ENCODE measurements around the gene KAZALD1. TPM values are rescaled to one million over a fixed set of nuclear protein-coding genes. Genes with fewer than 3 reads are reported as not detected.

Gene KAZALD1
- total RNA-seq, 1 donor from 2014 or later = 0.41 TPM

DNA sequence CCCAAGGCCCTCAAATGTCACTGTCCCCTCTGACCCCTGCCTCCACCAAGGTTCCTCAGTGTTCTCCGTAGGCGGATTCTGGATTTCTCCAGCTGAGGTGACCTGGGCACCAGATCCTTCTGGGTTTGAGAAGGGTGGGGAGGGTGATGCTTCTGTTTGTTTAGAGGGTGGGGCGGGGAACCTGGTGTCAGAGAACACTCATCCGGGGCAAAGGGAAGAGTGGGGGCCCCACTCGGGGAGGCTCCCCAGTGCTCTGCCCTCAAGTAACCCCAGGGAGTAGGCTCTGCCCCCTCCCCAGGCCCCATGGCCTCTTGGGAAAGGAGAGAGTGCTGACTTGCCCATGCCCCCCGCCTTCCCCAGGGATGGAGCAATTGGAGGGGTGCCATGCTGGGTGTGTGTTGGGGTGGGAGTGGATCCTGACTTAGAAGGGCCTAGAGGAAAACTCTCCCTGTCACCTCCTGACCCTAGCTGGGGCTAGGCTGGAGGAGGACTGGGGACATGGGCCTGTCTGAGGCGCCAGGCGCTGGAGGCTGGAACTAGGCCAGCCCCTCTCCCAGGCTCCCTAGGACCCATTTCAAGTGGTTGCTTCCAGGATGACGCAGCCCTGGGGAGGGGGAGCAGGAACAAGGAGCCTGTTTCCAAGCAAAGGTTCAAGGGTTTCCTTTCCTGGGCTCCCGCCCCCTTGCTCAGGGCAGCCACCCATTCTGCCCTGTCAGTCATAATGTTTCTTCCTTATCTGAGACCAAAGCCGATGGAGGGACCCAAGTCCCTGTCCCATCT is 27.9 kb downstream of the KAZALD1 start:
- FAIRE-seq (no peak), DNase-seq (ENCODE audit: low spot score in 2 of 2) (no peak)

DNA sequence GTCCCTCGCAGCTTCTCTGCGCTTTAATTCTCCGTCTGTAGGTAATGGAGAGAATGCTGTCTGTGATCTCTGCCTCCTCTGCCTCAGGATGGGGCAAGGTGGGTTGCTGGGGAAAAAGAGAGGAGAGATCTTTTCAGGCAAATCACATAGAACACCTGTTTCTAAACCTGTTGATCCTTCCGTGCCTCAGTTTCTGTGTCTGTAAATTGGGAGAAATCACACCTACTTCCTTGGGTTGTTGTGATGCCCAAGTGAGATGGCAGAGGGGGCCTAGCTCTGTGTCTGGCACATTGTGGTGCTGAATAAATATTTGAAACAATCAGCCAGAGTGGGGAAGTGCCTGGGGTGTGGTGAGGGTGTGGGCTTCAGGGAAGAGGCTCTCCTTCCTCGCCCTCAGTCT is 28.8 kb downstream of the KAZALD1 start:
- FAIRE-seq (no peak), DNase-seq (ENCODE audit: low spot score in 2 of 2) (no peak)

GRCh38 chr10:101091546-101092290 is 29.9 kb downstream of the KAZALD1 start:
- DNase-seq (ENCODE audit: low spot score in 2 of 2) (no peak), FAIRE-seq (no peak)

- FAIRE-seq = no peak
- no peak for DNase-seq (ENCODE audit: low spot score in 2 of 2)
Observed at GRCh38 chr10:101092881-101093354, 31.1 kb downstream of the KAZALD1 start.

GRCh38 chr10:101094121-101094879 is 32.5 kb downstream of the KAZALD1 start:
- FAIRE-seq = no peak
- no peak for DNase-seq (ENCODE audit: low spot score in 2 of 2)

- FAIRE-seq (no peak), DNase-seq (ENCODE audit: low spot score in 2 of 2) (no peak)
Observed at GRCh38 chr10:101095004-101095403, 33.2 kb downstream of the KAZALD1 start.

DNA sequence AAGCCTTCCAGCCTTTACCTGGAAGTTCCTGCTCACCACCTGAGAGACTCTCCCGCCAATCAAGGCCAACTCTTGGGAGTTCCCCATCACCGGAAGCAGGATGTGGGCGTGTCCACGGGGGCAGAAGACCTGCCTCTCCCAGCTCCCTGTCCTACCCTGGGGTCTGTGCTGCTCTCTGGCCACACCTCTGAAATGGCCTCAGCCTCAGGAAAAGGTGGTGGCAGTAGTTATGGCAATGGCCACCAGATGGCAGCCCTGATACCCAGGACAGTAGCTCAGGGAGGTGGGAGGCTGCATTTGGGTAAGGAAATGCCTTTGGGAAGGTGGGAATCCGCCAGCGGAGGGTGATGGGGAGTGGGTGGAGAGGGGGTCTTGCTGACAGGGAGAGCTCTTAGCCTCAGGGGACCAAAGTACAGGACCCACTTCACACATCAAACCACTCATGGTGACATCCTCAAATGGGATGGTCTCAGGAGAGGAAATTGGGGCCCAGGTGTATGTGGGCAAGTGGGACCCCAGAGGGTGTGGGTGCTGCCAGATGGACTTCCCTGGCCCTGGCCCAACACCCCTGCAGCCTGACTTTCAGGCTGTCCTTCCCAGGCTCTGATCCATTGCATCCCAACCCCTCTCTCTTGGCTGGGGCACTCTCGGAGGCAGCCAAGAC is 33.9 kb downstream of the KAZALD1 start:
- no peak for FAIRE-seq
- DNase-seq (ENCODE audit: low spot score in 2 of 2) = peak in 1 of 2 donors; percentile 49

DNA sequence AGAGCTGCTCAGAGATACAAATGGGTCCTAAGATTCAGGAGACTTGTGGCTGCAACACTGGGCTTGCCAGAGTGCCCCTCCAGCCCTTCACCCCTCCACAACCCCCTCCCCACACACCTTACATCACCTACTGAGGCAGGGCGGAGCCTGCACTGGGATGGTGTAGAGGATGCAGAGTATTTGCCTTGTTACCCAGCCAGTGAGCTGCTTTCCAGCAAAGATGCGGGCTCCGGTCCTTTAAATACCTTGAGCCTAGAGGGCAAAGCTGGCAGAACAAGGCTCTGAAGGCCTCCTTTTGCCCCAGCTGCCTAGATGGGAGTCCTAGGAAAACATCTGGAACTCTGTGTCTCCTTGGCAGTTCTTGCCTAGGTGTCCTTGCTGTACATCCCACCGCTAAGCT is 34.6 kb downstream of the KAZALD1 start:
- FAIRE-seq (no peak), DNase-seq (ENCODE audit: low spot score in 2 of 2) (no peak)

DNA sequence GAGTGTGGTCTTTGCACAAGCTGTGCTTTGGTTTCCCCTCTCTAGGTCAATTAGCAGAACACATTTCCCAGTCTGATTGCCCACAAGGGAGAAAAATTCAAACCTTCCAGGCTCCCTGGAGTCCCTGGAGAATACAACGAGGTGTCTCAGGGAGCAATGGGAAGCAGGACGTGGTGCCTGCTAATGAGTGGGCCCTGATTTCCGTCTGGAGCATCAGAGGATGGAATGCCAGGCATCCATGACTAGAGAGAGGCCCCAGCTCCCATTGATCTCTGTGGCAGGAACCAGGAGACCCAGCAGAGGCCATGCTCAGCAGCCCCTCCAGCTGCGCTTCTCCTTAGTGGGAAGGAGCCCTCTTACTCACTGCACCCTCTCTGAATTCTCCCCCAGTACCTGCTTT is 36.1 kb downstream of the KAZALD1 start:
- DNase-seq (ENCODE audit: low spot score in 2 of 2) = no peak
- FAIRE-seq = no peak

GRCh38 chr10:101099901-101100300 is 38.1 kb downstream of the KAZALD1 start:
- FAIRE-seq (no peak), DNase-seq (ENCODE audit: low spot score in 2 of 2) (no peak)

DNA sequence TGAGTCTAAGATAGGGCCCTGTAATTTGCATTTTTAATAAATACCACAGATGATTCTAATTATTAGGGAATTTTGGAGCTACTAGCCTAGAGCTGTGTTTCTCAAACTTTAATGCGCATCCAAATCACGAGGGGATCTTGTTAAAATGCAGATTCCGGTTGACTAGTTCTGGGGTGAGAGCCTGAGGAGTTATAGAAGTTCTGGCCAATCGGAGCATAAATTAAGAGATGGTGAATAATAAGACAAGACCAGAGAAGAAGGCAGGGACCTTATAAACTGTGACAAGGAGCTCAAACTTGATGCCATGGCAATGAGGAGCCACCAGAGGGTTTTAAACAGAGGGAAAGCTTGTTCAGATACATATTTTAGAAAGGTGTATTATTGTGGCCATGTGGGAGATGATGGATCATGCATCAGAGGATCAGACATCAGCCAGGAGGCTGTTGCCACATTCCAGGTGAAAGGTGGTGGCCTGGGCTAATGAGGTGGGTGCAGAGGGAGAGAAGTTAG is 39.6 kb downstream of the KAZALD1 start:
- DNase-seq (ENCODE audit: low spot score in 2 of 2) (no peak), FAIRE-seq (no peak)

- FAIRE-seq (no peak), DNase-seq (ENCODE audit: low spot score in 2 of 2) (no peak)
Observed at GRCh38 chr10:101103430-101103829, 41.6 kb downstream of the KAZALD1 start.

GRCh38 chr10:101106351-101106750 is 44.6 kb downstream of the KAZALD1 start:
- DNase-seq (ENCODE audit: low spot score in 2 of 2) (no peak), FAIRE-seq (no peak)

DNA sequence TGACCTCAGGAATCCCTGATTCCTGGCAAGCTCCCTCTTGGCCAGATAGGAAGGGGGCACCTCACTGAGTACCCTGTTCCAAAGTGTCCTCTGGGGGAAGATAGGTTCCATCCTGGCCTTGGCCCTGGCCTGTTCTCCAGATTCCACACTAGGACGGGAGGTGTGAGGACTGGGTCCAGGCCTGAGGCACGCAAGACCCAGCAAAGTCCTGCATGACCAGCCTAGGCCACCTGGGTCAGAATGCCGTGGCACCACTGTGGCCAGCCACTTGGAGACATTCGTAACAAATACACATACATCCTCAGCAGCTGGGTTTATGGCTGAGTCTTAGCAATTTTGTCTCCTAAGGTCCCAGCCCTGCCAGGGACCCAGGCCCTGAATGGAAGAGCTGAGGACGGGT is 46.0 kb downstream of the KAZALD1 start:
- FAIRE-seq (no peak), DNase-seq (ENCODE audit: low spot score in 2 of 2) (no peak)

- FAIRE-seq (no peak), DNase-seq (ENCODE audit: low spot score in 2 of 2) (no peak)
Observed at GRCh38 chr10:101110856-101111523, 49.2 kb downstream of the KAZALD1 start.

- FAIRE-seq = no peak
- DNase-seq (ENCODE audit: low spot score in 2 of 2) = no peak
Observed at GRCh38 chr10:101111547-101111946, 49.8 kb downstream of the KAZALD1 start.

- FAIRE-seq = no peak
- DNase-seq (ENCODE audit: low spot score in 2 of 2) = no peak
Observed at GRCh38 chr10:101112799-101113594, 51.2 kb downstream of the KAZALD1 start.

GRCh38 chr10:101113890-101114403 is 52.2 kb downstream of the KAZALD1 start:
- no peak for FAIRE-seq

DNA sequence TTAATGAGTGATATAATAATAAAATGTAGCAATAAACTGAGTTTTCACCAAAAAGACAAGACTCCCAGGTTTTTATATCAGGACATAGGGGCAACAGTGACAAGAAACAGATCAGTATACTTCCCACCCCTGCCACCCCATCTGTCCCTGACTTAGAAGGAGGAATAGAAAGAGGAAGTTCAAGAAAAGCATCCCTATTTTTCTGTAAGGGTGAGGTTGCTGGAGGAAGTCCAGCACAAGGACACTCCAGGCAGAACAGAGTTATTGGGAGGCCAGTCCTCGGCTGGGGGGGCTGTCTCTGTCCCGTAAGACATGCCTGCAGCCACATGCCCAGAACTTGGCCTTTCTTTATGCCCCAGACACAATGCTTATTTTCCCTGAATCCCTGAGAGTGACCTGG is 52.9 kb downstream of the KAZALD1 start:
- no peak for DNase-seq (ENCODE audit: low spot score in 2 of 2)
- FAIRE-seq = no peak

More at GRCh38 chr10:101113890-101114403, 52.2 kb downstream of the KAZALD1 start:
- no peak for DNase-seq (ENCODE audit: low spot score in 2 of 2)

Measured in frontal cortex (tissue), 4 donors.